WTC11 (cell line): ENCODE data around the gene GDPD4.

ENCODE experiments used
- AR ChIP-seq: fragments of 250-450 bp; sonication (Bioruptor Pico); IDR thresholded peaks from 2 replicates; pipeline ENCODE4 v1.9.0; 2021; ENCODE audit warnings: mild to moderate bottlenecking
- CTCF ChIP-seq: fragments of 200-600 bp; IDR thresholded peaks from 2 replicates; pipeline ENCODE4 v1.8.0; 2022; ENCODE audit warnings: antibody characterized with exemption
- ESRRA ChIP-seq: sonication (generic); formaldehyde crosslinking; IDR thresholded peaks from 2 replicates; pipeline ENCODE4 v1.8.1; 2022; ENCODE audit warnings: mild to moderate bottlenecking, missing genetic modification reagents, borderline replicate concordance
- USF1 ChIP-seq: sonication (generic); formaldehyde crosslinking; IDR thresholded peaks from 2 replicates; pipeline ENCODE4 v1.8.0; 2022; ENCODE audit warnings: mild to moderate bottlenecking, missing genetic modification reagents

GRCh38 chr11:77196961-77197360 lies 104.5 kb downstream of the GDPD4 start:
- no peak for TF ChIP-seq ESRRA (CRISPR knock-in tag)
- TF ChIP-seq CTCF, result no peak
- no peak for TF ChIP-seq USF1 (CRISPR knock-in tag)
- TF ChIP-seq AR (CRISPR knock-in tag), result no peak
